ENCODE data around the gene TMEM181.
A peak's percentile ranks its signal among the peaks of the same experiment; 100 is the strongest.
"Not testable (repeated sequence)": the region's sequence is repeated elsewhere in the genome, so short reads cannot be mapped to it uniquely, and the experiment has no call there.

Gene TMEM181

DNA sequence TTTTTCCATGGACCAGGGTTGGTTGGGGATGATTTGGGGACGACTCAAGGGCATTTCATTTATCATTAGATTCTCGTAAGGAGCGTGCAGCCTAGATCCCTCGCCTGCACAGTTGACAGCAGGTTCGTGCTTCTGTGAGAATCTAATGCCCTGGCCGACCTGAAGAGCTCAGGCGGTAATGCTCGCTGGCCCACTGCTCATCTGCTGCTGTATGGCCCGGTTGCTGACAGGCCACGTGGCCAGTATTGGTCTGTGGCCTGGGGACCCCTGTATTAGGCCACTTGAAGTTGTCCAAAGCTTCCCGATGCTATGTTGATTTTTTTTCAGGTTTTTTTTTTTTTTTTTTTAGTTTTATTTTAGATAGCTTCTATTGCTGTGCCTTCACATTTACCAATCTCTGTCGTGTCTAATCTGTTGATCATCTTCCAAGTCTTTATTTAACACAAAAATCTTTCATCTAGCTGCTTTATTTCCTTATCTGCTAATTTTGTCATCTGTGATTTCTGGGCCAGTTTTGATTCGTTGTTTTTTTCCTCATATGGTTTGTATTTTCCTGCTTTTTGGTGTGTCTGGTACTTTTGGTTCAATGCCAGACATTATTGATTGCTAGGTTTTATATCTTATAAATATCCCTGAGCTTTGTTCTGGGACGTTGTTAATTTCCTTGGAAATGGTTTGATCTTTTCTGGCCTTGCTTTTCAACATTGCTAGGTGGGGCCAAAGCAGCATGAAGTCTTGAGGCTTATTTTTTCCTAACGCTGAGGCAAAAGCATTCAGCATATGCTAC is 43.6 kb downstream of the TMEM181 start:
- DNase-seq = no peak

DNA sequence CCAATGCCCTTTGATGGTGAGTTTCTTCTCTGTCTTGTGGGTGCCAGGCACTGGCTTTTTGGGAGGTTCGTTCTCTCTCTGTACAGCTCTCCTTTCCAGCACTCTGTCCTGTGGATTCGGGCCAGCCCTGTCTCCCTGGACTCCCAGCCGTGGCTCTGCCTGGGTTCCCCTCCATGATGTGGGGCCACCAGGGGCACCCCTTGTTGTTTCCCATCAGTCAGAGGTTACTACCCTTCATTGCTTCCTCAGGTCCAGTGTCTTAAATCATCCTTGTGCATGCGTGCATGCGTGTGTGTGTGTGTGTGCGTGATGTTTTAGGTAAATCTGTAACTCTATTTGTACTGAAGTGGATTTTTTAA is 44.1 kb downstream of the TMEM181 start:
- no peak for DNase-seq

DNA sequence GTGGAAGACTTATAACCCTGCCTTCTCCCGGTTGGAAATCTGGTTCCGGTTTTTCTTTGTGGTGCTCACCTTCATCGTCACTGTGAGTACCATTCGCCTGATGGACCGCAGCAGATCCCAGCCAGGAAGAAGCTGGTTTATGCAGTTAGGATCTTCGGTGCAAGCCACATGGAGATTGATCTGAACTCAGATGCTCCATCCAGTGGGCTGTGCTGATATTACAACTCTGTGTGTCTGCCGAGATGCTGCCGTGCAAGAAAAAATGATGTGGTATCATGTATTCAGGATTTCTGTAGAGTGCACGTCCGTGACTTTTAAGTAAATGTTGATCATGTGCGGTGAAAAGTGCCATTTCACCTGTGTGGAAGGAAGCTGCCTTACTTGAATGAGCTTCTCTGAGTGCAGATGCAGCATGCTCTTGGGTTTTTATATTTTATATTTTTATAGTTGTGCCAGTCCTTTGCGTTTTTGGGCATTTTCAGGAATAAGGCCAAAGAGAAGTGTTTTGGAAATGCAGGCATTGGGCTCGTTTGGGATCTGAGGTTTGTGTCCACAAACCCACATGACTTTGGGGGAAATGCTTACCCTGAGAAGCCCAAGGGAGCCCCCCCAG is 45.5 kb downstream of the TMEM181 start:
- DNase-seq = peak; percentile 8 to 46 (median 12)

DNA sequence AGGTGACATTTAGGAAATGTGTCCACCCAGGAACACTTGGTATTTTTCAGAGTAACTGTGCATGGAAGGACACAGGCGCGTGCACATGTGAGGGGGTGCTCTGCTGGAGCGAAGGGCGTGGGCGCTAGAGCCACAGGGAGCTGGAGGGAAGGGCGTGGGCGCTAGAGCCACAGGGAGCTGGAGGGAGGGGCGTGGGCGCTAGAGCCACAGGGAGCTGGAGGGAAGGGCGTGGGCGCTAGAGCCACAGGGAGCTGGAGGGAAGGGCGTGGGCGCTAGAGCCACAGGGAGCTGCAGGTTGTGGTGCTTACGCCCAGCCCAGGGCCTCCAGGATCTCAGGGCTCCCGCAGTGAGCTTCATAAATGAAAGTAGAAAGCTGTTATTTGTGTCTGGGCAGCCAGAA is 46.1 kb downstream of the TMEM181 start:
- not testable (repeated sequence) for DNase-seq

DNA sequence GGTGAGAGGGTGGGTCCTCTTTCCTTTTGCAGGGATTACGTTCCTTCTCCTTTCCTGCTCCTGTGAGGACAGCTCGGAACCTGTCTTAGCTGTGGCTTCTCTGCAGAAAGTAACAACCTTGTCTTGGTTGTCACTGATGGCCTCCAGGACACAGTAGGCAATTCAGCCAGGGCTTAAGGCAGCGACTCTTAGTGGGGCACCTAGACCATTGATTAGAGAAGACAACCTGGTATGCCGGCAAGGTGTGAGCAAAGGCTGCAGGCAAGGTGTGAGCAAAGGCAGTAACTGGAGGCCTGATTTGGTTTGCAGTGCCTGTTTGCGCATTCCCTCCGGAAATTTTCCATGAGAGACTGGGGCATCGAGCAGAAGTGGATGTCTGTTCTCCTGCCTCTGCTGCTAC is 47.0 kb downstream of the TMEM181 start:
- no peak for DNase-seq

DNA sequence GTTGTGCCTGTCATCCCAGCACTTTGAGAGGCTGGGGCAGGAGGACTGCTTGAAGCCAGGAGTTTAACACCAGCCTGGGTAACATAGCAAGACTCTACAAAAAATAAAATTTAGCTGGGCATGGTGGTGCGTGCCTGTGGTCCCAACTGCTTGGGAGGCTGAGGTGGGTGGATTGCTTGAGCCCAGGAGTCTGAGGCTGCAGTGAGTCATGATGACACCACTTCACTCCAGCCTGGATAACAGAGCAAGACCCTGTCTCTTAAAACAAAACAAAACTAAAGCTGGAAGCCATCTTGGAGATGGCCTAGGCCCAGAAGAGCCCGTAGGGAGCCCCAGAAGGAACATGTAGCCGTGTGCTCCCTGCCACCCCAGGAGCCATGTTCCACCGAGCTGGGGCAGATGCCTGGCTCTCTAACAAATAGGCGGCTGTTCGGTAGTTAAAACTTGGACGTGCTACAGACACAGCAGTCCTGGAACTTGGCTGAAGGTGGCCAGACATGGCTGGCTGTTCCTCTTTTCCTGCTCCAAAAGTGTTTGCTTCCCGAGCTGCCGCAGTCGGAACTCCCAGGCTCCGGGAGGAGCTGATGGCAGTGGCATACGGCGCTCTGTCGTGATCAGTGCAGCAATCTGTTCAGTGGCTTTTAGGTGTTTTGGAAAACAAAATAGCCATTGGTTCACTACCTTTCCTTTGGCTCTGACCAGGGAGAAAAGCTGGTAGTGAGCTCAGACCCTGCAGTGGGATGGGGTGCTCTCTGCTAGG is 47.7 kb downstream of the TMEM181 start:
- no peak for DNase-seq

DNA sequence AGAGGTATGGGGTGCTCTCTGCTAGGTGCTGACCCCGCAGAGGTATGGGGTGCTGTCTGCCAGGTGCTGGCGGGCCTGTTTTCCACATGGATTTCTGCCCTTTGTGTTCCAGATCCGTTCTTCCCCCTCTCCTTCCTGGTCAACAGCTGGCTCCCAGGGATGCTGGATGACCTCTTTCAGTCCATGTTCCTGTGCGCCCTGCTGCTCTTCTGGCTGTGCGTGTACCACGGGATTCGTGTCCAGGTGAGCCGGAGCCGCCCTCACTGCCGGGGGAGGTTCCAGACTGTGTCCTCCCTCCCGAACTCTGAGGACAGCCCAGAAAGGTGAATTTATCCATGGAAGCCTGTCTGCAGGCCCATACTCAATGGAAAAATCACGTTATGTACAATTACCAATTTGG is 48.3 kb downstream of the TMEM181 start:
- DNase-seq = no peak

DNA sequence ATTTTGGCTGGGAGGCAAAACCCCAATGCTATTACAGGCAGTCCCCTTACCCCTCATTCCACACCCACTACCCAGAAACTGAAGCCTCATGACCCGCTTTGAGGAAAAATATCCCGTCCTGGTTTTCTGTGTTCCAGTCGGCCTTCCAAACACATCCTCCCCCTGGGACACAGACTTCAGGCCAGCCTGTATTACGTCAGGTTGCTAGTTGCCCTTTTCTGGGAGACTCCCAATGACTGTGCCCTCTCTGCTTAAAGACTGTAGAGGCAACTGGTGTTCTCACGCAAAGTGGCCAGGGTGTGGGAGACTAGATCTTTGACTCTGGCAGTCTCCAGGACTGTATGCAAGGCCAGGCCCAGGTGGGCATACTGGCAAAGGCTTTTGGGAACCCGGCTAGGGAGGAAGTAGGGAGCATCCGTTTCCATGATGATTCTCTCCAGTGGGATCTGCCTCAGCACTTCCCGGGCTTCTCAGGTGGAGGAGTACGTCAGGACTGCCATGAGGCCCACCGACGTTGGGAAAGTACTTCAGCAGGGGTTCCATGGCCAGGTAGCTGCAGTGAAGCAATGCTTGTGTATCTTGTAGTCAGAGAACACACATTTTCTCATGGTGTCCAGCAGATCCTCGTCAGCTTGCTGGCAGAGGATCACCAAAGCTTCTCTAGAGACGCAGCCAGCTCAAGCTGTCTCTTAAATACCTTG is 49.7 kb downstream of the TMEM181 start:
- no peak for DNase-seq

DNA sequence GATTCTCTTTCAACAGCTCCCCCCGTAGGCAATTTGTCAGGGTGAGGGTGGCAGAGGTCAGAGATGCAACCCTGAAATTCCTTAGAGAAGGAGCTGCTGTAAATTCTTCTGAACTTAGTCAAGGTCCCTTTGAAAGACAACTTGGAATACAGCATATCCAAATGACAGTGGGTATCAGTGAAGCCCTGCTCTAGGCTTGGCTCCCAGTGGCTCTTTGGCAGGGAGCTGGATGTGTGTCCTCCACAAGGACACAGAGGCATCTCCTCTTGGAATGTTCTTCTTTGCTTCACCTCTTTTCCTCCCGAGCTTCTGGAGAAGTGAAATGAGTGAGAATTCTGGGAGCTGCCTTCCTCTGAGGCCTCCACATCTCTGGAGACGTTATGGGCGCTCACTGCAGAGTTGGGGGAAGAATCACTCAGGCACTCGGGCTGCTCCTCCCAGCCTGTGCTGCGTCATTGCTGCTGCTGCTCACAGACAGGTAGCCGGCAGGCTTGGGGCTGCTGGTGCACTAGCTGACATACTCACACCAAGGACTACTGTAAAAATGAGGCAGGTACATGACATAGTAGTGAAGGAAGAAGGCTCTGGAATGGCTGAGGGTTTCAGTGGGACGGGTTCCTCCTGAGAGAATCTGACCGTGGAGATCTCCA is 50.6 kb downstream of the TMEM181 start:
- no peak for DNase-seq

DNA sequence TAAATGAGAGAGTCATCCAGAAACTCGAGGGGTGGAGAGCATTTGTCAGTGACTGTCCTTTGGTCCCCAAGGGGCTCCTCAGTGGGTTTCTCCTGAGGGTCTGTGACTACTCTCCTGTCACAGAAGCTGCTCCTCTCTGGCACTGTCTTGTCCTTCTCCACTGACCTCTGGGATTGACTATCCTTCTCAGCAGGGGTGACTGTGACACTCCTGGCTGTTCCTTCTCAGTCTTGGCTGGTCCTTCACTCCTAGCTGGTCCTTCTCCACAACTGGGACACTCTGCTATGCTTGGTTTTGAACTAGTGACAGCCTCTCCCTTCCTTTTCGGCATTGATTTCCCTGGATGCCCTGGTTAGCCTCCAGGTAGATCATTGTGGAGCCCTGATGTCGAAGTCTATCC is 51.1 kb downstream of the TMEM181 start:
- no peak for DNase-seq

DNA sequence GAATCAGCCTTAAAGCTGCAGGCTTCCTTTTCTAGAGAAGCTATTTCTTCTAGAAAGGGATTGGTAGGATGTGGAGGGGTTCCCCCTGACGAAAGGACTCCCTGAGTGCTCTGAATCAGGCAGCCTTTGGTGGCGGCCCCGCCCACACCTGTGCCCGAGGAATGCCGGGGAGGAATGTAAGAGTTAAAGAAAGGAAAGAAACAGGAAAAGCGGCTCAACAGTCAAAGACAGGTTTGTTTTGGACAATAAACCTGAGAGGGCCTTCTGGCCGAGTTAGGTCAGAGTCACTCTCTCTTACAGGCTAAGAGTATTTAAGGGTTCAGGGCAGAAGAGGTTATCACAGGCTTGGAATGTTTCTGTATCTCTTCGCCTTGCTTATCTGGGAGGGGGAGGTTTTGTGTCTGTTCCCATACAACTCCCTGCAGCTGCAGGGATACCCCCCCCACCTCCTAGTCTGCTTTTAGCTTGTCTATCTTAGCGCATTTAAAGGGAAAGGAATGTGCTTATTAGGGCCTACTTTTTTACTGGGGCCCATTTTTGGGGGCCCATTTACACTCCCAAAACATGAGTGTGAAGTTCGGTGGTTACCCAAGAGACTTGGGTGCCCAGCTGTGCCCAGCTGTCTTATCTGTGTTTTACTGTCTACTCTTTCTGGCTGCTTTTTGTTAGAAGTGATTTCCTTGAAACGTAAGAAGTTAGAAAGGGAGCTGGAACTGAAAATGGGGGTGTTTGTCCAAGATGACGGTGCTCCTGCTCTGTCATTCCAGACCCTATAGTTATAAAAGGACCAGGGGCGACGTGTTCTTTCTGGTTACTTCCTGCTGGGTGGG is 51.9 kb downstream of the TMEM181 start:
- DNase-seq = no peak

DNA sequence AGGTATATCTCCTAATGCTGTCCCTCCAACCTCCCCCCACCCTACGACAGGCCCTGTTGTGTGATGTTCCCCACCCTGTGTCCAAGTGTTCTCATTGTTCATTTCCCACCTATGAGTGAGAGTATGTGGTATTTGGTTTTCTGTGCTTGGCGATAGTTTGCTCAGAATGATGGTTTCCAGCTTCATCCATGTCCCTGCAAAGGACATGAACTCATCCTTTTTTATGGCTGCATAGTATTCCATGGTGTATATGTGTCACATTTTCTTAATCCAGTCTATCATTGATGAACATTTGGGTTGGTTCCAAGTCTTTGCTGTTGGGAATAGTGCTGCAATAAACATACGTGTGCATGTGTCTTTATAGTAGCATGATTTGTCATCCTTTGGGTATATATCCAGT is 54.7 kb downstream of the TMEM181 start:
- DNase-seq = not testable (repeated sequence)

DNA sequence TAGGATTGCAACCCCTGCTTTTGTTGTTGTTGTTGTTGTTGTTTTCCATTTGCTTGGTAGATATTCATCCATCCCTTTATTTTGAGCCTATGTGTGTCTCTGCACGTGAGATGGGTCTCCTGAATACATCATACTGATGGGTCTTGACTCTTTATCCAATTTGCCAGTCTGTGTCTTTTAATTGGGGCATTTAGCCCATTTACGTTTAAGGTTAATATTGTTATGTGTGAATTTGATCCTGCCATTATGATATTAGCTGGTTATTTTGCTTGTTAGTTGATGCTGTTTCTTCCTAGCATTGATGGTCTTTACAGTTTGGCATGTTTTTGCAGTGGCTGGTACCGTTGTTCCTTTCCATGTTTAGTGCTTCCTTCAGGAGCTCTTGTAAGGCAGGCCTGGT is 58.4 kb downstream of the TMEM181 start:
- not testable (repeated sequence) for DNase-seq

DNA sequence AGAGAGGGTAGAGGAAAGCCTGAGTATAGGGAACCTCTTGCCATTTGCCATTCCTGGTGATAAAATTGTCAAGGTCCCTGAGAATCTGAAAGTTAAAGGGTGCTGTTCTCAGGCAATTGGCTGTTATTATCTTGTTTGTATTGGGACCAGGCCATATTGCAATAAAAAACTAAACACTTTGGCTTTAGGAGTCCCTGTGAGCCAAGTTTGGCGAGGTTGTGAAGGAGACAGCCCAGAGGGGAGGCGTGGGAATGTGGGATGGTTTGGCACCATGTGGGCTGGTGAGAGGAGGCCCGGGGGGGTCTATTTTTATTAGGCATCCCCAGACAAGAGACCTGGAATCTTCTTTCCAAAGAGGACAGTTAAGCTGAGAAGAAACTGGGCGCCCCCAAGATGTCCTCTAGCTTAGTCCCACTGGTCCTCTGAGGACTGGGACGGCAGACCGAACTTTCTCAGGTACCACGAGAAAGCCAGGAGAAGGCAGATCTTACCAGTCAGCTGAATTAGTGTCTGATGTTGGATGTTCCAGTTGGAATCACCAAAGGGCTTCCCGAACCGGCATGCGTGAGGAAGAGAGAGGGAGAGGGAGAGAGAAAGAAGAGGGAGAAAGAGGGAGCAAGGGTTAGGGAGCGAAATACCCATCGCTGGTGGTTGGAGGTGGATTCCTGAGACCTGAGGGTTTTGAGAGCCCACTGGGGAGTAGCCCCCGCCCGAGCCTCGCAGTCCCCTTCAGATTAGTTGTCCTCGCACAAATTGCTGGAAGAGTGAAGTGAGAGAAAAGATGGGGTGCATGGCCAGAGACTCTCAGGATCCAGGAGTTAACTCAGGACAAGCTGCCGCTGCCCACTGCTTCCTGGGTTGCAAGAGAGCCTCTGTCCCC is 60.3 kb downstream of the TMEM181 start:
- no peak for DNase-seq

DNA sequence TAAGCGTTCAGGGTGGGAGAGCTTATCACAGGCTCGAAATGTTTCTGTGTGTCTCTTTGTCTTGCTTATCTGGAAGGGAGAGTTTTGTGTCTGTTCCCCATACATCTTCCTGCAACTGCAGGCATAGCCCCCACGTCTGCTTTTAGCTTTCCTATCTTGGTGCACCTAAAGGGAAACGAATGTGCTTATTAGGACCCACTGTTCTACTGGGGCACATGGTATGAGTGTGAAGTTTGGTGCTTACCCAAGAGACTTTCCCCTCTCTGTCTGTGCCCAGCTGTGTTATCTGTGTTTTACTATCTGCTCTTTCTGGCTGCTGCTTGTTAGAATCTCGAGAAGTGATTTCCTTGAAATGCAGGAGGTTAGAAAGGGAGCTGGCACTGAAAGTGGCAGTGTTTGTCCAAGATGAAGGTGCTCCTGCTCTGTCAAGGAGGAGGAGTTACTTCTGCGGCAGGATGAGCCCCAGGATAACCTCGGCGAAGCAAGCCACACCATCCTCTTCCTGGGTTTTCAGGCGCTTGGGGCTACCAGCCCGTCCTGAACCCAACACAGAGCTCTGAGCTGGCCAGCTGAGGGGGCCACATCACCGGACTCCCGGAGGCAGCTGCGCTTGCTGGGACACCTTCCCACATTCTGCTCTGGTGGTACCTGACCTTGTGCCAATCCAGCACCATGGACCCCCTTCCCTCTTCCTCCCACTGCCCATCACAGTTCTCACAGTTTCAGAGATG is 61.2 kb downstream of the TMEM181 start:
- DNase-seq = no peak

DNA sequence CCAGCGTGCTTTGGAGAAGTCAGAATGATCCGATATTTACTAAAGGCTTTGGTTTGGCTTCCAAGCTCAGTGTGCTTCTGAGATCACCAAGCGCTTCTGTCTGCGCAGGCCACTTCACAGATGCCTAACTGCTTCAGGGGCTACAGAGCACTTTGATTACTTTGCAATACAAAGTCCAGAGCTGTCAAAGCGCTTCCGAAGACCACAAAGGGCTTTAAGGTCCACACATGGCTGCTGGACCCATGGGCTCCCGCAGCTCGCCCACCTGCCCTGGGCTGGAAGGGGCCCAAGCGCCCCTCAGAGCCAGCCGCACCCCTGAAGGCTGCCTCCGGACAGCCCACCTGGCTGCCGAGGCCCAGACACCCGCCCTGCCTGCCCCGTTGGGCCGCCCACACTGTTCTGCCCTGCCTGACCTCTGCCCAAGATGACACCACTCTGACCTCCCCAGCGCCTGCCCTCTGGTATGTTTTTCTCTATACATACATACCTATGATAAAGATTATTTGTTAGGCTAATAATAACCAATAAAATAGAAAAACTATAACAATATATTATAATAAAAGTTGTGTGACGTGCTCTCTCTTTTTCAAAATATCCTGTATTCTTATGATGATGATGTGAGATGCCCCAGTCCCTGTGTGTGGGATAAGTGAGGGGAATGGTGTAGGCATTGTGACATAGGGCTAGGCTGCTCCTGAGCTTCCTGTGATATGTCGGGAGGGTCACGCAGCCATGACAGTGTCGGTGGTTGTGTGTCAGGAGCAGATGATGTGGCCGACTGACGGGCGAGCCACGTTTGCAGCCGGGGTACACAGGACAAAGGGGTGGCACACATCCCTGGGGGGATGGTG is 62.0 kb downstream of the TMEM181 start:
- no peak for DNase-seq

DNA sequence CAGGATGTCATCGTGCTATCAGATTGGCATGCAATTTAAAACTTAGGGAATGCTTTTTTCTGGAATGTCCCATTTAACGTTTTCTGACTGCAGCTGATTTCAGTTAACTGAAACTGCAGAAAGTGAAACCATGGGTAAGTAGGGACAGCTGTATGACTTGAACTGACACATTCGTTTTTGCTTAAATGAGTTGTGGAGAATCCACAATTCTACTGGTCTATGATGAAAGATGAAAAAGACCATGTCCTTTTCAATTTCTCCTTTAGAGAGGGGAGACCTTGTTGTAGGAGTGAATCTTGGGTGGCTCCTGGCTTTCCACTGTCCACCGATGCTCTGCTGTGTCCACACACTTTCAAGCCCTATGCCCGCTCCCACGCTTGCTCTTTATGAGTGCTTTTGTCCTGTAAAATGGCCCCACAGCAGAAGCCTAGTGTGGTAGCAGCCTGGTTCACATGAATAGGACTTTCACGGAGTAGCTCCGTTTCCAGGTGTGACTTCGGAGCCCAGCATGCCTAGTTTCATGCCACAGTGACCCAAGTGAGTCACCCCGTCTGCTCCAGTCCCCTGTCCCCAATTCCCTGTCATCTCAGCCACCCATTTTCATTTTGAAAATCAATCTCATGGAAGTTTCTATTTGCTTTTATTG is 62.8 kb downstream of the TMEM181 start:
- DNase-seq = no peak
